GM12878 (cell line): ENCODE data around the gene LYG1. TPM values are rescaled to one million over a fixed set of nuclear protein-coding genes. Genes with fewer than 3 reads are reported as not detected.
A peak's percentile ranks its signal among the peaks of the same experiment; 100 is the strongest.

Experiments
- ATAC-seq: fragments of 200-7000 bp; cut with Tn5 transposase; 3 replicates; pipeline ENCODE4 v1.9.1; 2020; ENCODE audit warnings: mild to moderate bottlenecking, moderate library complexity
- BruUV-seq: library from RNA; stranded (reverse); fragments of 400-500 nt; replicated peaks from 2 replicates; lab custom pipeline; 2021; lab: Mats Ljungman, UMichigan
- CTCF ChIA-PET: fragments of 300-600 bp; sonication (Branson Sonifier 250); formaldehyde crosslinking; extraction: SDS; loops from one replicate; lab custom pipeline; 2021; ENCODE audit warnings: inconsistent platforms; lab: Yijun Ruan, JAX
- POLR2A ChIA-PET: fragments of 350-600 bp; formaldehyde crosslinking; extraction: SDS; loops from one replicate; lab custom pipeline; 2021; ENCODE audit warnings: inconsistent platforms; lab: Charles Lee
- RAD21 ChIA-PET: fragments of 300-600 bp; sonication (Branson Sonifier 250); formaldehyde crosslinking; loops from one replicate; lab custom pipeline; 2023; ENCODE audit warnings: antibody characterized with exemption; ENCODE audit not compliant: unreplicated experiment; lab: Charles Lee
- SMC1A ChIA-PET: fragments of 300-600 bp; sonication (Branson Sonifier 250); formaldehyde crosslinking; loops from one replicate; lab custom pipeline; 2023; ENCODE audit not compliant: unreplicated experiment, uncharacterized antibody; lab: Charles Lee
- DNase-seq: peaks from one replicate; pipeline ENCODE4 v3.0.0-alpha.2; 2011; ENCODE audit warnings: low read depth, low spot score
- FAIRE-seq: peaks from 3 replicates; lab custom pipeline; 2011; peaks lifted over from hg19 to GRCh38; lab: Jason Lieb, UNC
- H2AFZ ChIP-seq: 2 replicates; pipeline ENCODE4 v1.6.0; 2011; ENCODE audit warnings: low read depth, low read length, control low read depth; ENCODE audit not compliant: control insufficient read depth
- H3K27ac ChIP-seq: 2 replicates; pipeline ENCODE4 v1.5.1; 2011; ENCODE audit warnings: control low read depth; ENCODE audit not compliant: control insufficient read depth, insufficient read depth
- H3K27me3 ChIP-seq, 2 experiments: replicated peaks in 1 of 2; 2 replicates each; pipeline versions ENCODE4 v1.6.0 to v1.6.1; 2011; ENCODE audit warnings: low read length in 1 of 2; ENCODE audit not compliant: control insufficient read depth in 2 of 2, insufficient read depth in 2 of 2
- H3K36me3 ChIP-seq, 2 experiments: 2 replicates each; pipeline ENCODE4 v1.5.1; 2011; ENCODE audit warnings: low read length in 1 of 2; ENCODE audit not compliant: control insufficient read depth in 2 of 2, insufficient read depth in 2 of 2
- H3K4me1 ChIP-seq: 2 replicates; pipeline ENCODE4 v1.6.1; 2011; ENCODE audit warnings: mild to moderate bottlenecking, low read length, moderate library complexity, mixed read lengths; ENCODE audit not compliant: control insufficient read depth, insufficient read depth
- H3K4me2 ChIP-seq: 2 replicates; pipeline ENCODE4 v1.6.0; 2011; ENCODE audit warnings: control low read depth; ENCODE audit not compliant: control insufficient read depth, insufficient read depth
- H3K4me3 ChIP-seq: fragments of 200-600 bp; sonication (generic); 2 replicates; pipeline ENCODE4 v1.5.1; 2016
- H3K79me2 ChIP-seq: 2 replicates; pipeline ENCODE4 v1.6.0; 2011; ENCODE audit warnings: low read length; ENCODE audit not compliant: control insufficient read depth, insufficient read depth
- H3K9ac ChIP-seq: 2 replicates; pipeline ENCODE4 v1.8.0; 2011; ENCODE audit warnings: low read length, control low read depth, mixed read lengths; ENCODE audit not compliant: control insufficient read depth, insufficient read depth
- H3K9me3 ChIP-seq: replicated peaks from 3 replicates; pipeline ENCODE4 v1.5.1; 2011; ENCODE audit warnings: mild to moderate bottlenecking, low read length; ENCODE audit not compliant: control insufficient read depth, insufficient read depth
- H4K20me1 ChIP-seq: 2 replicates; pipeline ENCODE4 v1.6.0; 2011; ENCODE audit not compliant: control insufficient read depth, insufficient read depth
- BACH1 ChIP-seq: fragments of 450-650 bp; IDR thresholded peaks from 2 replicates; pipeline ENCODE4 v1.6.1; 2017; ENCODE audit warnings: mild to moderate bottlenecking, borderline replicate concordance
- CBX5 ChIP-seq: sonication (generic); IDR thresholded peaks from 2 replicates; pipeline ENCODE4 v1.6.1; 2016; ENCODE audit warnings: low read depth, moderate library complexity, mild to moderate bottlenecking, inconsistent platforms
- EP300 ChIP-seq, 2 experiments: fragments of 150-350 bp in 1 of 2; IDR thresholded peaks; 2 replicates each; pipeline ENCODE4 v1.6.1; 2011 to 2012; ENCODE audit warnings: low read depth in 2 of 2, low read length in 2 of 2, borderline replicate concordance in 1 of 2, improper control_type of control experiment in 1 of 2, inconsistent platforms in 1 of 2; ENCODE audit not compliant: control insufficient read depth in 1 of 2
- HDAC2 ChIP-seq: fragments of 200-600 bp; sonication (generic); IDR thresholded peaks from 2 replicates; pipeline ENCODE4 v1.6.1; 2017
- MEF2B ChIP-seq: fragments of 450-650 bp; IDR thresholded peaks from 2 replicates; pipeline ENCODE4 v1.6.1; 2018; ENCODE audit warnings: mild to moderate bottlenecking, moderate library complexity; ENCODE audit not compliant: partially characterized antibody, poor library complexity, severe bottlenecking
- RAD21 ChIP-seq: IDR thresholded peaks from 2 replicates; pipeline ENCODE4 v1.6.1; 2011; ENCODE audit warnings: mild to moderate bottlenecking, low read depth, low read length, moderate library complexity; ENCODE audit not compliant: insufficient read depth
- RAD51 ChIP-seq: fragments of 450-650 bp; IDR thresholded peaks from 2 replicates; pipeline ENCODE4 v1.6.1; 2016; ENCODE audit warnings: moderate library complexity, mild to moderate bottlenecking, inconsistent platforms
- ZSCAN29 ChIP-seq: fragments of 450-650 bp; IDR thresholded peaks from 2 replicates; pipeline ENCODE4 v1.6.1; 2017; ENCODE audit warnings: mild to moderate bottlenecking, moderate library complexity
- WGBS: methylation state at CpG from one replicate; pipeline ENCODE4 v1.1.6; 2016; ENCODE audit warnings: low lambda C conversion rate; ENCODE audit not compliant: insufficient replicate concordance, insufficient coverage; ENCODE audit errors: missing lambda C conversion rate; 5-methylcytosine and 5-hydroxymethylcytosine counted together
- in situ Hi-C: fragments of 300-500 bp; cut with MboI; formaldehyde crosslinking; loops from 9 replicates; pipeline ENCODE4 v1.14.3; 2018; ENCODE audit warnings: mixed read lengths
- intact Hi-C: fragments of 100-400 bp; cut with micrococcal nuclease; formaldehyde crosslinking; loops from one replicate; pipeline ENCODE4 v1.14.2; 2022; ENCODE audit not compliant: unreplicated experiment
- polyA plus RNA-seq, 11 experiments: library from polyadenylated mRNA; depleted of rRNA in 4 of 11; unstranded in 6 of 11; stranded (reverse) in 5 of 11; fragments of >200 nt; fragmentation: Nextera tagmentation in 4 of 11; fragmentation: Illumina TruSeq in 1 of 11; extraction: Ambion mirVana in 4 of 11; extraction: Trizol in 1 of 11; gene quantifications; 1 replicate in 1 of 11; 2 replicates in 10 of 11; pipeline versions ENCODE4 v1.2.1 to v1.2.3, GENCODE V29; 2011 to 2016; ENCODE audit warnings: inconsistent platforms in 2 of 11, missing spikeins in 2 of 11, low read depth in 1 of 11
- total RNA-seq, 4 experiments: library from RNA; depleted of rRNA in 3 of 4; stranded (reverse); fragments of >200 nt in 3 of 4; fragmentation: Illumina TruSeq in 1 of 4; extraction: Trizol in 1 of 4; gene quantifications; 2 replicates each; pipeline versions ENCODE4 v1.2.1 to v1.2.3, GENCODE V29; 2013 to 2021
- TF ChIP-seq, protein P1 (sequence below): IDR thresholded peaks from 2 replicates; pipeline ENCODE4 v1.6.1; 2011; ENCODE audit warnings: borderline replicate concordance, low read depth, mild to moderate bottlenecking, moderate library complexity, low read length; ENCODE audit not compliant: insufficient read depth, poor library complexity, severe bottlenecking
- TF ChIP-seq, protein P2 (sequence below): IDR thresholded peaks from 2 replicates; pipeline ENCODE4 v1.6.1; 2012; ENCODE audit warnings: mild to moderate bottlenecking, low read depth, low read length

LYG1 gene
- total and polyA plus RNA-seq, 10 of the 15 experiments (the other 5 are each of a cell fraction or from before 2014, with no cell fraction given), result 0.27 to 1.3 (median 0.79) TPM; not detected in 1

DNA sequence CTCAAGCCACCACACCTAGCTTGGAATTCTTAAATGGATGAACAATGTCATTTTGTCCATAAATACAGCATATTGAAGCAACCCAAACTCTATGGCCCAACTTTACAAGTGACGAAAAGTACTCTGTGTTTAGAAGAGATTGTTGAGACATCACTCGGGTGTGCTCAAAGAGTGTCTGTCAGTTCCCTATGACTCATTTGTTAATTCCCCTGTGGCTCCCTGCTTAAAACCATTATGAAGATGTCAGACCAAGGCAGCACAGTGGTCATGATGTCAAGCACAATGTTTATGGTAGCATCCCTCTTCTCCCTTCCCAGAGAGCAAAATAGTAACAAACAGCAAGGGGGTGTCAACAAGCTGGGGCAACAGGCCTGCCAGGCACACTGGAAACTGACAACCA lies 3.0 kb downstream of the LYG1 start:
- POLR2A ChIA-PET, result interaction anchor here (0.7 kb wide), 1 partner anchor 41 kb away, joined by 3 read pairs; no protein-coding TSS in a partner anchor
- SMC1A ChIA-PET, result no interaction called here
- CTCF ChIA-PET, result interaction anchor here (1.4 kb wide), 1 partner anchor 68 kb away, joined by 4 read pairs; no protein-coding TSS in a partner anchor
- in situ Hi-C loops (no loop called here), intact Hi-C loops (no loop called here)
- no peak overlapping the region for H2AFZ ChIP-seq
- ATAC-seq (peak; percentile 48), DNase-seq (no peak), FAIRE-seq (no peak)
- 42% methylated on average over 2 of the region's 2 CpGs for WGBS
- H3K27me3 ChIP-seq, result no peaks in the 10 kb centered on the region
- no peaks in the 10 kb centered on the region for H3K9me3 ChIP-seq
- no peak overlapping the region for H3K4me3 ChIP-seq
- H3K36me3 ChIP-seq, result no peaks in the 10 kb centered on the region
- peak; percentile 32 for TF ChIP-seq MEF2B
- no peak for TF ChIP-seq ZSCAN29
- TF ChIP-seq BACH1, result no peak
- no peak for TF ChIP-seq EP300 (IDR thresholded peaks at IDR 0.05; ENCODE audit: borderline replicate concordance in 1 of 2, control insufficient read depth in 1 of 2, low read depth in 2 of 2, low read length in 2 of 2)
- no peaks in the 10 kb centered on the region for H4K20me1 ChIP-seq
- H3K4me2 ChIP-seq, result no peak overlapping the region
- BruUV-seq, result no TSS peak
- no peaks in the 10 kb centered on the region for H3K4me1 ChIP-seq
- H3K27ac ChIP-seq, result no peak overlapping the region
- RAD21 ChIA-PET, result no interaction called here
- no peaks in the 10 kb centered on the region for H3K79me2 ChIP-seq
- no peak overlapping the region for H3K9ac ChIP-seq

DNA sequence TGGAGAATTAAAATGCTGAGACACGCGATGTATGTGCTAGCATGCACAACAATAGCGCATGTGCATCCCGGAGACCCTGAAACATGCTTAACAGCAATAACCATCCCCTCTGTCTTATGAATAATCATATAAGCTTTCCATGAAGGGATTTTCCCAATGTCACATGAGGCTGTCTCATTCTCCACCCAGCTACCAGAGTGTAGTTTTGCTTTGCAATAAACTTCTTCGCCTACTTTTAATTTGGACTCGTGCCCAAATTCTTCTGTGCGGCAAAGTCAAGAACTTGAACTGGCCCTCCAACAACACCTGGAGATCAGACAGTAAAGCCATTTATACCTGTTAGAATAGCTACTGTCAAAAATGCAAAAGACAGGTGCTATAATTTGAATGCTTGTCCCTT lies 15.5 kb downstream of the LYG1 start:
- ChIA-PET CTCF (no interaction called here), SMC1A (no interaction called here), POLR2A (no interaction called here), RAD21 (no interaction called here)
- H3K79me2 ChIP-seq, result no peaks in the 10 kb centered on the region
- H3K9ac ChIP-seq, result no peak overlapping the region
- H4K20me1 ChIP-seq, result no peaks in the 10 kb centered on the region
- no peak for FAIRE-seq
- in situ Hi-C loops (no loop called here), intact Hi-C loops (no loop called here)
- no peaks in the 10 kb centered on the region for H3K9me3 ChIP-seq
- no peak for DNase-seq
- ATAC-seq, result no peak
- no TSS peak for BruUV-seq
- no peak overlapping the region for H3K27ac ChIP-seq
- H3K4me2 ChIP-seq, result no peak overlapping the region
- whole genome bisulfite sequencing, result 94% methylated on average over 7 of the region's 7 CpGs
- no peaks in the 10 kb centered on the region for H3K4me1 ChIP-seq
- no peak overlapping the region for H3K4me3 ChIP-seq
- no peak overlapping the region for H2AFZ ChIP-seq
- H3K36me3 ChIP-seq, result no peaks in the 10 kb centered on the region
- H3K27me3 ChIP-seq, result no peaks in the 10 kb centered on the region
- TF ChIP-seq RAD21 (no peak), HDAC2 (no peak), RAD51 (no peak), CBX5 (no peak)
- TF ChIP-seq, protein P1, sequence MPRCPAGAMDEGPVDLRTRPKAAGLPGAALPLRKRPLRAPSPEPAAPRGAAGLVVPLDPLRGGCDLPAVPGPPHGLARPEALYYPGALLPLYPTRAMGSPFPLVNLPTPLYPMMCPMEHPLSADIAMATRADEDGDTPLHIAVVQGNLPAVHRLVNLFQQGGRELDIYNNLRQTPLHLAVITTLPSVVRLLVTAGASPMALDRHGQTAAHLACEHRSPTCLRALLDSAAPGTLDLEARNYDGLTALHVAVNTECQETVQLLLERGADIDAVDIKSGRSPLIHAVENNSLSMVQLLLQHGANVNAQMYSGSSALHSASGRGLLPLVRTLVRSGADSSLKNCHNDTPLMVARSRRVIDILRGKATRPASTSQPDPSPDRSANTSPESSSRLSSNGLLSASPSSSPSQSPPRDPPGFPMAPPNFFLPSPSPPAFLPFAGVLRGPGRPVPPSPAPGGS, result no peak
- TF ChIP-seq, protein P2, sequence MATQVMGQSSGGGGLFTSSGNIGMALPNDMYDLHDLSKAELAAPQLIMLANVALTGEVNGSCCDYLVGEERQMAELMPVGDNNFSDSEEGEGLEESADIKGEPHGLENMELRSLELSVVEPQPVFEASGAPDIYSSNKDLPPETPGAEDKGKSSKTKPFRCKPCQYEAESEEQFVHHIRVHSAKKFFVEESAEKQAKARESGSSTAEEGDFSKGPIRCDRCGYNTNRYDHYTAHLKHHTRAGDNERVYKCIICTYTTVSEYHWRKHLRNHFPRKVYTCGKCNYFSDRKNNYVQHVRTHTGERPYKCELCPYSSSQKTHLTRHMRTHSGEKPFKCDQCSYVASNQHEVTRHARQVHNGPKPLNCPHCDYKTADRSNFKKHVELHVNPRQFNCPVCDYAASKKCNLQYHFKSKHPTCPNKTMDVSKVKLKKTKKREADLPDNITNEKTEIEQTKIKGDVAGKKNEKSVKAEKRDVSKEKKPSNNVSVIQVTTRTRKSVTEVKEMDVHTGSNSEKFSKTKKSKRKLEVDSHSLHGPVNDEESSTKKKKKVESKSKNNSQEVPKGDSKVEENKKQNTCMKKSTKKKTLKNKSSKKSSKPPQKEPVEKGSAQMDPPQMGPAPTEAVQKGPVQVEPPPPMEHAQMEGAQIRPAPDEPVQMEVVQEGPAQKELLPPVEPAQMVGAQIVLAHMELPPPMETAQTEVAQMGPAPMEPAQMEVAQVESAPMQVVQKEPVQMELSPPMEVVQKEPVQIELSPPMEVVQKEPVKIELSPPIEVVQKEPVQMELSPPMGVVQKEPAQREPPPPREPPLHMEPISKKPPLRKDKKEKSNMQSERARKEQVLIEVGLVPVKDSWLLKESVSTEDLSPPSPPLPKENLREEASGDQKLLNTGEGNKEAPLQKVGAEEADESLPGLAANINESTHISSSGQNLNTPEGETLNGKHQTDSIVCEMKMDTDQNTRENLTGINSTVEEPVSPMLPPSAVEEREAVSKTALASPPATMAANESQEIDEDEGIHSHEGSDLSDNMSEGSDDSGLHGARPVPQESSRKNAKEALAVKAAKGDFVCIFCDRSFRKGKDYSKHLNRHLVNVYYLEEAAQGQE, result no peak
